ENCODE data around the gene ARID4B.
"Not testable (repeated sequence)": the region's sequence is repeated elsewhere in the genome, so short reads cannot be mapped to it uniquely, and the experiment has no call there.

- TF ChIP-seq CTCF (IDR thresholded peaks at IDR 0.05; ENCODE audit: low read length); EZH2 (IDR thresholded peaks at IDR 0.05; ENCODE audit: borderline replicate concordance, low read length): not testable (repeated sequence)
Observed at GRCh38 chr1:235159930-235160329, 168.0 kb downstream of the ARID4B start.
